GM19328 (cell line): ENCODE data around the gene TPPP.

Experiments used
- ATAC-seq: cut with Tn5 transposase; IDR thresholded peaks from one replicate; pipeline ENCODE4 v1.9.1; 2021; ENCODE audit warnings: mild to moderate bottlenecking, moderate library complexity; ENCODE audit not compliant: unreplicated experiment

Gene TPPP

DNA sequence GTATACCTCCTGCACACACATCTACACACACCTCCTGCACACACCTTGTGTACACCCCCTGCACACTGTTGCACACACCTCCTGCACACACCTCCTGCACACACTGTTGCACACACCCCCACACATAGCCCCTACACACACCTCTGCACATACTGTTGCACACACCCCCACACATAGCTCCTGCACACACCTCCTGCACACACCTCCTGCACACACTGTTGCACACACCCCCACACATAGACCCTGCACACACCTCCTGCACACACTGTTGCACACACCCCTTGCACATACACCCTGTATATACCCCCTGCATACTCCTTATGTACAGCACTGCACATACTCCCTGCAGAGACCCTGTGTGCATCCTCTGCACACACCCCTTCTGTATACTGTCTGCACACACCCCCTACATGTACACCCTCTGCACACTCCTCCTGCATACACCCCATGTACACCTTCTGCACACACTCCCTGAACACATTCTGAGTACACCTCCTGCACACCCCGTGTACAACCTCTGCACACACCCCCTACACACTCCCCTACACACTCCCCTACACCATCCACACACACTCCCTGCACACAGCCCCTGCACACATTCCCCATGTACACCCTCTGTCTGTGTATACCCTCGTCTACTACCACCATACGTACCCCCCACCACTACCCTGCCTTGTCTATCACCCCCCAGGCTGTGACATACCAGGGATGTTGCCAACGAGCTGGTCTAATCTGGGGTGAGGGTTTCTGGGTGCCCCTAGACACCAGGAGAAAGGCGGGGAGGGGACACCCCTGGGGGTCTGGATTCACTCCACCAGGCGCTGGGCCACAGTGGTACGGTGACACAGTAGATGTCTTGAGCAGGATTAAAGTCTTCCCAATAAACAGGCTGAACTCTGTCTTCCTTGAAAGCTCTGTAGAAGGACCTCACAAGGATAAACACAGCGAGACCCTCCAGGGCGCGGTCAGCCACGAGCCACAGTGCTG is 82.1 kb downstream of the TPPP start:
- no peak for ATAC-seq

GRCh38 chr5:610011-610743 is 83.0 kb downstream of the TPPP start:
- no peak for ATAC-seq
